ENCODE measurements around the gene NUMA1. TPM values are rescaled to one million over a fixed set of nuclear protein-coding genes. Genes with fewer than 3 reads are reported as not detected.
A peak's percentile ranks its signal among the peaks of the same experiment; 100 is the strongest.

NUMA1 gene
- total RNA-seq, 2 donors from 2014 or later: 102 to 130 TPM

DNA sequence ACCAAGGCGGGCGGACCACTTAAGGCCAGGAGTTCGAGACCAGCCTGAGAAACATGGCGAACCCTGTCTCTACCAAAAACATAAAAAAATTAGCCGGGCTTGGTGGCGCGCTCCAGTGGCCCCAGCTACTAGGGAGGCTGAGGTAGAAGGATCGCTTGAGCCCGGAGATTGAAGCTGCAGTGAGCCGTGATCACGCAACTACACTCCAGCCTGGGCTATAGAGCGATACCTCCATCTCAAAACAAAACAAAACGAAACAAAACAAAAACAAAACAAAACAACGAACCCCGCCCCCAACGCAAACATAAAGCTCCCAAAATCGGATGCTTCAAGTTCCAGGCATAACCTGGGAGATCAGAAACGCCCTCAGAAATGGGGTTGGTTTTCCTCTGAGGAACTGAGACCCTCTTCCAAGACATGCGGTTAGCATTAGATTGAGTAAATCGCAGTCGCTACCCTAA lies 872 bp upstream of the NUMA1 start:
- Histone ChIP-seq H3K9me3 (no peaks in the 10 kb centered on the region), H3K36me3 (no peaks in the 10 kb centered on the region), H3K4me1 (peaks cover 0 to 24% of the 10 kb centered on the region in 2 donors), H3K4me3 (peak overlapping the region; percentile 76), H3K27ac (peak overlapping the region; percentile 94 to 96), H3K27me3 (no peaks in the 10 kb centered on the region)
- TF ChIP-seq, protein P1, sequence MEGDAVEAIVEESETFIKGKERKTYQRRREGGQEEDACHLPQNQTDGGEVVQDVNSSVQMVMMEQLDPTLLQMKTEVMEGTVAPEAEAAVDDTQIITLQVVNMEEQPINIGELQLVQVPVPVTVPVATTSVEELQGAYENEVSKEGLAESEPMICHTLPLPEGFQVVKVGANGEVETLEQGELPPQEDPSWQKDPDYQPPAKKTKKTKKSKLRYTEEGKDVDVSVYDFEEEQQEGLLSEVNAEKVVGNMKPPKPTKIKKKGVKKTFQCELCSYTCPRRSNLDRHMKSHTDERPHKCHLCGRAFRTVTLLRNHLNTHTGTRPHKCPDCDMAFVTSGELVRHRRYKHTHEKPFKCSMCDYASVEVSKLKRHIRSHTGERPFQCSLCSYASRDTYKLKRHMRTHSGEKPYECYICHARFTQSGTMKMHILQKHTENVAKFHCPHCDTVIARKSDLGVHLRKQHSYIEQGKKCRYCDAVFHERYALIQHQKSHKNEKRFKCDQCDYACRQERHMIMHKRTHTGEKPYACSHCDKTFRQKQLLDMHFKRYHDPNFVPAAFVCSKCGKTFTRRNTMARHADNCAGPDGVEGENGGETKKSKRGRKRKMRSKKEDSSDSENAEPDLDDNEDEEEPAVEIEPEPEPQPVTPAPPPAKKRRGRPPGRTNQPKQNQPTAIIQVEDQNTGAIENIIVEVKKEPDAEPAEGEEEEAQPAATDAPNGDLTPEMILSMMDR (IDR thresholded peaks at IDR 0.05): no peak
- DNase-seq (ENCODE audit: low spot score): no peak

DNA sequence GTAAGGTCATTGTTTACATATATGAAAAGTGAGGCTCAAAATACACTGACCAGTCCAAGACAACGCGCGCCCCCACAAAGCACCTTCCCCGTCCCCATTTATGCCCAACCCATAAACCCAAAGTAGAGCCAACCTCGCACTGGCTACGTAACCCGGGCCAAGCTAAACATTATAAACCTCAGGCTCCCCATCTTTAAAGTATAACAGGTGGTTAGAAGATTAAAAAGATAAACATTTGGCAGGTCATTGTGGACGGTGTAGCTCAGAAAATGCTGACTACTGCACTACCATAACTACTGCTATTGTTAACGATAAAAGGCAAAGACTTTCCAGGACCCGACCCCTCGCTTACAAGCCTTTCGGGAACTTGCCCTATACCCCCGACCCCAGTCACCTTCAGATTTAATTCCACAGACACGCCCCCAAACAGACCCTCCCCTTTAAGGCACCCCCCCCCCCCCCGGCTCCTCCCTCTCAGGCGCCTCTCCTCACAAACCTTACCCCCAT lies 470 bp downstream of the NUMA1 start:
- no peak for DNase-seq (ENCODE audit: low spot score)
- Histone ChIP-seq H3K27ac (peak overlapping the region; percentile 94 to 96), H3K9me3 (no peaks in the 10 kb centered on the region), H3K4me3 (peak overlapping the region; percentile 76), H3K27me3 (no peaks in the 10 kb centered on the region), H3K36me3 (no peaks in the 10 kb centered on the region), H3K4me1 (peaks cover 0 to 24% of the 10 kb centered on the region in 2 donors)
- TF ChIP-seq, protein P1 (IDR thresholded peaks at IDR 0.05): no peak

DNA sequence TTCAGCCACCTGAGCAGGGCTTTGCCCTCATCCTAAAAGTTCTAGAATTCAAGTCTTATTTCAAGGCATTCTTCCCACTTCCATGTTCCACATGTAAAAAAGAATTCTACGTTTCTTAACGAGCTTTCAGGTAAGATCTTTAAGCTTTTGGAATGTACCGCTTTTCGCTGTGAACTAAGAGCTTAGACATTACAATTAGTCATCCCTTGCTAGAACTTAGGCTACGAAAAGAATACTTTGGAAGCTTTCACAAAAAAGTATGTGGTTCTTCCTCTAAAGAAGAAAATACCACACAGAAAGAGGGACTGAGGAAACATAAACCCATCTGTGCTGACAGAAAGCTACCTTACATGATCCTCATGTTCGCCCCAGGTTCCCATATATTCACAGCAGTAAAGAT lies 1.9 kb downstream of the NUMA1 start:
- TF ChIP-seq, protein P1 (IDR thresholded peaks at IDR 0.05): no peak
- H3K9me3 ChIP-seq: no peaks in the 10 kb centered on the region
- H3K36me3 ChIP-seq: no peaks in the 10 kb centered on the region
- no peaks in the 10 kb centered on the region for H3K27me3 ChIP-seq
- DNase-seq (ENCODE audit: low spot score): no peak
- H3K4me3 ChIP-seq: no peak overlapping the region
- peak overlapping the region; percentile 94 to 96 for H3K27ac ChIP-seq
- peaks cover 0 to 24% of the 10 kb centered on the region in 2 donors for H3K4me1 ChIP-seq

DNA sequence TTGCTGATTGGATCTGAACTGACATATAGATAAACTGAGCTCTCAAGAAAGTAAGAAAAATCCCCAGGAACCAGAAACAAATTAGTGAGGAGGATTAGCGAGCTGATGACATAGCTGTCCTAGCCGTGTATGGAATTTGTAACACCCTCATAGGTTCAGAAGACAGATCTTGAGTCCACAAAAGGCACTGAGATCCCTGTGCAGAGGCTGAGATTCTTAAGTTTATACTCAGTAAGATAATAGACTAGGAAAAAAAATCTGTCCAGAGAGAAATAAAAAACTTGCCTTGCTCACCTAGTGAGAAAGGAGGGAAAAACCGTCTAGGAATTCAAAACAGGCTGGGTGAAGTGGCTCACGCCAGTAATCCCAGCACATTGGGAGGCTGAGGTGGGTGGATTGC lies 4.6 kb downstream of the NUMA1 start:
- H3K36me3 ChIP-seq: no peaks in the 10 kb centered on the region
- TF ChIP-seq, protein P1 (IDR thresholded peaks at IDR 0.05): no peak
- H3K4me1 ChIP-seq: peaks cover 0 to 27% of the 10 kb centered on the region in 2 donors
- H3K27me3 ChIP-seq: no peaks in the 10 kb centered on the region
- H3K9me3 ChIP-seq: no peaks in the 10 kb centered on the region
- no peak overlapping the region for H3K4me3 ChIP-seq
- no peak for DNase-seq (ENCODE audit: low spot score)
- no peak overlapping the region for H3K27ac ChIP-seq

DNA sequence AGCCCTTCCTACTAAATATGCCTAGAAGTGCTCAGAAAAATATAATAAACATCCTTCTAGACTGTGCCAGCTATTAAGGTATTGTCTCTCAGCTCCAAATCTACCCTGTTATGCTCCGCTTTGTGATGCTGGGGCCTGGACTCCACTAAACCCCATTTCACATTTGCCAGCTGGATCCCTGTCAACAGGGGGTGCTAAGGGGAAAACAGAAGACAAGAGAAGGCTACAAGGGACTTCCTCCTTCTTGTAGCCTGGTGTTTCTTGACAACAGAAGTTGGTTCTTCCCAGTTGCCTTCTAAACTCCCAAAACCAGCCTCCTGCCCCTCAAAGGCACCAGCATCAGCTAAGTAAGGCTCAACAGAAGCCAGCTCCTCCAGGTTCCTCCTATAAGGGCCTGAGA lies 5.2 kb downstream of the NUMA1 start:
- Histone ChIP-seq H3K9me3 (no peaks in the 10 kb centered on the region), H3K4me3 (no peak overlapping the region), H3K27ac (no peak overlapping the region), H3K27me3 (no peaks in the 10 kb centered on the region), H3K36me3 (no peaks in the 10 kb centered on the region), H3K4me1 (peaks cover 0 to 33% of the 10 kb centered on the region in 2 donors)
- TF ChIP-seq, protein P1 (IDR thresholded peaks at IDR 0.05): no peak
- no peak for DNase-seq (ENCODE audit: low spot score)

DNA sequence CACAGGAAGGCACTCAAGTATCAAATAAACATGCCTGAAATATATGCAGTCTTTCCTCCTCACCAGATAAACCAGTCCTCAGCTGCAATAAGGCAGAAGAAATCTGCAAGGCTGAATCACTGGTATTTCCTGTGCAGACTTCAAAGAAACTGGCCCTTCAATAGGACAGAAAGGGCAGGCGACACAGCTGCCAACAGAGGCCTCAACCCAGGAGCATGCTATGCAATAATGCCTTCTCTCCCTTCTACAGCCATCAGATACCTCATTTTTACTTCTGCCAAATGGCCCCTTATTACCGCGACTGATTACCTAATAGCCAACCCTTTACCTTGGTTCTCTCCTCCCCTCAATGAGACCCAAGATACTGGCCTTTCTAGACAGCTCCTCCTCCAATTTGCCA lies 8.0 kb downstream of the NUMA1 start:
- H3K27ac ChIP-seq: no peak overlapping the region
- H3K36me3 ChIP-seq: peaks cover 7% of the 10 kb centered on the region
- H3K9me3 ChIP-seq: no peaks in the 10 kb centered on the region
- no peak overlapping the region for H3K4me3 ChIP-seq
- H3K4me1 ChIP-seq: peaks cover 0 to 35% of the 10 kb centered on the region in 2 donors
- no peaks in the 10 kb centered on the region for H3K27me3 ChIP-seq
- no peak for DNase-seq (ENCODE audit: low spot score)
- TF ChIP-seq, protein P1 (IDR thresholded peaks at IDR 0.05): no peak

Measured in right atrium auricular region (tissue), 2 donors.